ENCODE results near the gene DNAJC5G. TPM values are rescaled to one million over a fixed set of nuclear protein-coding genes. Genes with fewer than 3 reads are reported as not detected.

DNAJC5G gene, protein sequence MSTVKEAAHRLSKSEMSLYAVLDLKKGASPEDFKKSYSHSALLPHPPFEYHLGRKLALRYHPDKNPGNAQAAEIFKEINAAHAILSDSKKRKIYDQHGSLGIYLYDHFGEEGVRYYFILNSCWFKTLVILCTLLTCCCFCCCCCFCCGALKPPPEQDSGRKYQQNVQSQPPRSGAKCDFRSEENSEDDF
- not detected for total RNA-seq (2013)
- not detected for polyA plus RNA-seq
- not detected in 2 replicates for polyA minus RNA-seq
- total RNA-seq: 0 to 0.30 (median 0) reads per million in 11 experiments

DNA sequence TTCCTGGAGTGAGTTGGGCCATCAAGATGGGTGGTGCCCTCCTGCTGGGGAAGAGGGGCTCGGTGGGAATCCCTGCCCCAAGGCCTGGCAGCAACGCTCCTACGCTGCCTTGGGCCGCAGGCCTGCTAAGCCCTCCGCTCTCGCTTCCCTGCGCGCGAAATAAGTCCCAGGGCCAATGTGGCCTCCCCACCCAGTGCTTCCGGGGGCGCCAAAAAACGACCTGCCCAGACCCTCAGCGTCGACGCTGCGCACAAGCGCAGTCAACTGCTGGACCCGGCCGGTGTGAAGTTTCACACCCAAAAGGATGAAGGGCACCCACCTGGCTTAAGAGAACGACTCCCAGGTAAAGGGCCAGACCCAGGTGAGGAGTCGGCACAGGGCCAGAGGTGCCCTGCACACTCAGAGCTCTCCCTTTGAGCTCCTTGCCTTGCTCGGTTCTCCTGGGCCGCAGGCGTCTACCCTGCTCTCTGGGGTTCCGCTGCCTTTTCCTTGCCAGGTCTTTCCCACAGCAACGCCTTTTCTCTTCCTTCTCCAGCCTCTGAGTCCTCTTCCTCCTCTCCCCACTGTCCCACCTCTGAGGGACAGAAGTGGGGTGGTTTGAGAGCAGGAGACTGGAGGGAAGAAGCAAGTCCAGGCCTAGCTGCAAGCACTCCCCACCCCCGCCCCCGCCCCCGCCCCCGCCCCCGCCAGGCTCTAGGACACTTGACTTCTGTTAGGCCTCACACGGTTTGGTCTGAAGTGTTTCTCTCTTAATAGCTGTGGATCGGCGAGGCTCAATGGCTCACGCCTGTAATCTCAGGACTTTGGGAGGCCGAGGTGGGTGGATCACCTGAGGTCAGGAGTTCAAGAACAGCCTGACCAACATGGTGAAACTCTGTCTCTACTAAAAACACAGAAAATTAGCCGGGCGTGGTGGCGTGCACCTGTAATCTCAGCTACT lies at the start of gene DNAJC5G:
DNAJC5G (plus strand) TSS at position 223 of the 940 bp plus-strand sequence. CDS start 1,296 bp downstream, outside the sequence.
- no peaks in the 10 kb centered on the region for H3K36me3 Mint-ChIP-seq
- Histone ChIP-seq H3K4me3 (replicated peaks in 1 of 3; ENCODE audit: low read depth in 2 of 3, low read length in 3 of 3) (no peak within 1 kb of the TSS), H2AFZ (ENCODE audit: insufficient read depth, low read depth, low read length, poor library complexity, severe bottlenecking) (no peak within 1 kb of the TSS), H3K9ac (ENCODE audit: insufficient read depth, low read length, poor library complexity, severe bottlenecking) (no peak within 1 kb of the TSS), H4K20me1 (ENCODE audit: insufficient read depth, low read length) (no peaks in the 10 kb centered on the region), H3K27ac (ENCODE audit: low read depth in 1 of 2, low read length in 2 of 2) (no peak within 1 kb of the TSS), H3K9me3 (replicated peaks in 1 of 2; ENCODE audit: control insufficient read depth in 1 of 2, insufficient read depth in 1 of 2, low read length in 2 of 2) (no peaks in the 10 kb centered on the region), H3K27me3 (ENCODE audit: control insufficient read depth in 2 of 2, insufficient read depth in 2 of 2, low read length in 2 of 2) (no peaks in the 10 kb centered on the region), H3K79me2 (ENCODE audit: insufficient read depth, low read length) (no peaks in the 10 kb centered on the region), H3K36me3 (replicated peaks in 1 of 2; ENCODE audit: control insufficient read depth in 1 of 2, insufficient read depth in 2 of 2, low read length in 2 of 2) (no peaks in the 10 kb centered on the region), H3K4me1 (ENCODE audit: control insufficient read depth in 1 of 2, insufficient read depth in 2 of 2, low read length in 2 of 2) (peaks cover 0 to 6% of the 10 kb centered on the region in 2 donors), H3K4me2 (replicated peaks; ENCODE audit: extremely low read depth, low read length, poor library complexity, severe bottlenecking) (no peak within 1 kb of the TSS)
- DNase-seq: no peak
- H3K27me3 Mint-ChIP-seq (ENCODE audit: low read depth in 3 of 3): peaks cover 14 to 21% (median 17%) of the 10 kb centered on the region in 3 donors
- TF ChIP-seq, protein P1, sequence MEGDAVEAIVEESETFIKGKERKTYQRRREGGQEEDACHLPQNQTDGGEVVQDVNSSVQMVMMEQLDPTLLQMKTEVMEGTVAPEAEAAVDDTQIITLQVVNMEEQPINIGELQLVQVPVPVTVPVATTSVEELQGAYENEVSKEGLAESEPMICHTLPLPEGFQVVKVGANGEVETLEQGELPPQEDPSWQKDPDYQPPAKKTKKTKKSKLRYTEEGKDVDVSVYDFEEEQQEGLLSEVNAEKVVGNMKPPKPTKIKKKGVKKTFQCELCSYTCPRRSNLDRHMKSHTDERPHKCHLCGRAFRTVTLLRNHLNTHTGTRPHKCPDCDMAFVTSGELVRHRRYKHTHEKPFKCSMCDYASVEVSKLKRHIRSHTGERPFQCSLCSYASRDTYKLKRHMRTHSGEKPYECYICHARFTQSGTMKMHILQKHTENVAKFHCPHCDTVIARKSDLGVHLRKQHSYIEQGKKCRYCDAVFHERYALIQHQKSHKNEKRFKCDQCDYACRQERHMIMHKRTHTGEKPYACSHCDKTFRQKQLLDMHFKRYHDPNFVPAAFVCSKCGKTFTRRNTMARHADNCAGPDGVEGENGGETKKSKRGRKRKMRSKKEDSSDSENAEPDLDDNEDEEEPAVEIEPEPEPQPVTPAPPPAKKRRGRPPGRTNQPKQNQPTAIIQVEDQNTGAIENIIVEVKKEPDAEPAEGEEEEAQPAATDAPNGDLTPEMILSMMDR (IDR thresholded peaks at IDR 0.05): no peak
- H3K9me3 Mint-ChIP-seq: no peaks in the 10 kb centered on the region
- H3K4me3 Mint-ChIP-seq: no peak within 1 kb of the TSS
- intact Hi-C loops (cut with micrococcal nuclease): no loop called here
- H3K27ac Mint-ChIP-seq: no peak within 1 kb of the TSS
- 93% methylated on average over 33 of the region's 39 CpGs for WGBS (ENCODE audit: insufficient coverage)
- peaks cover 5% of the 10 kb centered on the region for H3K4me1 Mint-ChIP-seq

DNA sequence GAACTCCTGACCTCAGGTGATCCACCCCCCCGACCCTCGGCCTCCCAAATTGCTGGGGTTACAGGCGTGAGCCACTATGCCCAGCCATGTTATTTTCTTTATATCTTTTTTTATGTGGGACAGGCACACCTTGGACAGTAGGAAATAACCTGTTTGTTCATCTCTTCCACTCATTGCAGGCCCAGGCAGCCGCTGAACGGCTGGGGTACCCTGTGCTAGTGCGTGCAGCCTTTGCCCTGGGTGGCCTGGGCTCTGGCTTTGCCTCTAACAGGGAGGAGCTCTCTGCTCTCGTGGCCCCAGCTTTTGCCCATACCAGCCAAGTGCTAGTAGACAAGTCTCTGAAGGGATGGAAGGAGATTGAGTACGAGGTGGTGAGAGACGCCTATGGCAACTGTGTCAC lies 49.7 kb upstream of the DNAJC5G start:
- Mint-ChIP-seq H3K27me3 (ENCODE audit: low read depth in 3 of 3) (peaks cover 0 to 4% (median 2%) of the 10 kb centered on the region in 3 donors), H3K27ac (no peak overlapping the region), H3K9me3 (no peaks in the 10 kb centered on the region), H3K4me1 (no peaks in the 10 kb centered on the region), H3K4me3 (no peak overlapping the region), H3K36me3 (peaks cover 78 to 93% of the 10 kb centered on the region in 2 donors)
- Histone ChIP-seq H3K27me3 (ENCODE audit: control insufficient read depth in 2 of 2, insufficient read depth in 2 of 2, low read length in 2 of 2) (no peaks in the 10 kb centered on the region), H4K20me1 (ENCODE audit: insufficient read depth, low read length) (no peaks in the 10 kb centered on the region), H3K79me2 (ENCODE audit: insufficient read depth, low read length) (no peaks in the 10 kb centered on the region), H3K4me2 (replicated peaks; ENCODE audit: extremely low read depth, low read length, poor library complexity, severe bottlenecking) (no peak overlapping the region), H3K9ac (ENCODE audit: insufficient read depth, low read length, poor library complexity, severe bottlenecking) (no peak overlapping the region), H3K9me3 (replicated peaks in 1 of 2; ENCODE audit: control insufficient read depth in 1 of 2, insufficient read depth in 1 of 2, low read length in 2 of 2) (no peaks in the 10 kb centered on the region), H3K27ac (ENCODE audit: low read depth in 1 of 2, low read length in 2 of 2) (no peak overlapping the region), H3K4me3 (replicated peaks in 1 of 3; ENCODE audit: low read depth in 2 of 3, low read length in 3 of 3) (no peak overlapping the region), H3K36me3 (replicated peaks in 1 of 2; ENCODE audit: control insufficient read depth in 1 of 2, insufficient read depth in 2 of 2, low read length in 2 of 2) (peaks cover 62 to 94% of the 10 kb centered on the region in 2 donors), H3K4me1 (ENCODE audit: control insufficient read depth in 1 of 2, insufficient read depth in 2 of 2, low read length in 2 of 2) (no peaks in the 10 kb centered on the region), H2AFZ (ENCODE audit: insufficient read depth, low read depth, low read length, poor library complexity, severe bottlenecking) (no peak overlapping the region)
- DNase-seq: no peak
- TF ChIP-seq, protein P1 (IDR thresholded peaks at IDR 0.05): no peak
- intact Hi-C loops (cut with micrococcal nuclease): no loop called here
- 94% methylated on average over 6 of the region's 9 CpGs for WGBS (ENCODE audit: insufficient coverage)

Measured in CD14-positive monocyte (primary cell).